HEK293 (cell line): Measurements from ENCODE around the gene IRX5.

Experiments used
- CTCF ChIA-PET: fragments of 350-600 bp; formaldehyde crosslinking; extraction: SDS; loops from one replicate; lab custom pipeline; 2021; ENCODE audit warnings: antibody characterized with exemption; lab: Yijun Ruan, JAX
- POLR2A ChIA-PET: fragments of 300-600 bp; formaldehyde crosslinking; extraction: SDS; loops from one replicate; lab custom pipeline; 2020; ENCODE audit warnings: antibody characterized with exemption, inconsistent platforms; lab: Yijun Ruan, JAX
- H3K27ac ChIP-seq: fragments of 200-500 bp; sonication (Bioruptor generic); 2 replicates; pipeline ENCODE4 v1.5.1; 2014; ENCODE audit warnings: low read depth, low read length, control low read depth, inconsistent platforms; ENCODE audit errors: extremely low read depth
- H3K36me3 ChIP-seq, 2 experiments: fragments of 200-500 bp in 1 of 2; sonication (Bioruptor generic) in 1 of 2; 1 replicate in 1 of 2; 2 replicates in 1 of 2; pipeline ENCODE4 v1.5.1; 2014 to 2017; ENCODE audit warnings: inconsistent platforms in 2 of 2, low read length in 2 of 2; ENCODE audit not compliant: control insufficient read depth in 2 of 2, insufficient read depth in 1 of 2
- H3K4me1 ChIP-seq: fragments of 200-500 bp; sonication (Bioruptor generic); 2 replicates; pipeline ENCODE4 v1.5.1; 2014; ENCODE audit warnings: mild to moderate bottlenecking, low read length, inconsistent platforms; ENCODE audit not compliant: control insufficient read depth, insufficient read depth
- H3K4me3 ChIP-seq: 2 replicates; pipeline ENCODE4 v1.5.1; 2011; ENCODE audit warnings: low read depth, mild to moderate bottlenecking, control low read depth, low read length, moderate library complexity
- H3K9me3 ChIP-seq: fragments of 200-500 bp; sonication (Bioruptor generic); 2 replicates; pipeline ENCODE4 v1.5.1; 2014; ENCODE audit warnings: low read depth, low read length, inconsistent platforms; ENCODE audit not compliant: control insufficient read depth, insufficient read depth
- GFI1B ChIP-seq: fragments of 450-650 bp; formaldehyde crosslinking; IDR thresholded peaks from 2 replicates; pipeline ENCODE4 v1.5.1; 2016; ENCODE audit warnings: missing biosample characterization, missing genetic modification characterization
- GLIS1 ChIP-seq: fragments of 450-650 bp; formaldehyde crosslinking; IDR thresholded peaks from 2 replicates; pipeline ENCODE4 v1.5.1; 2016; ENCODE audit warnings: missing biosample characterization, missing genetic modification characterization
- KLF10 ChIP-seq: fragments of 450-650 bp; IDR thresholded peaks from 2 replicates; pipeline ENCODE4 v1.5.1; 2018; ENCODE audit warnings: missing biosample characterization, mild to moderate bottlenecking, missing genetic modification characterization
- KLF7 ChIP-seq: fragments of 450-650 bp; formaldehyde crosslinking; IDR thresholded peaks from 2 replicates; pipeline ENCODE4 v1.5.1; 2016; ENCODE audit warnings: missing biosample characterization, missing genetic modification characterization, borderline replicate concordance
- KLF8 ChIP-seq: fragments of 450-650 bp; formaldehyde crosslinking; IDR thresholded peaks from 2 replicates; pipeline ENCODE4 v1.5.1; 2016; ENCODE audit warnings: missing biosample characterization, missing genetic modification characterization
- OSR2 ChIP-seq: fragments of 450-650 bp; formaldehyde crosslinking; IDR thresholded peaks from 2 replicates; pipeline ENCODE4 v1.5.1; 2016; ENCODE audit warnings: missing biosample characterization, missing genetic modification characterization
- OVOL3 ChIP-seq: fragments of 450-650 bp; formaldehyde crosslinking; IDR thresholded peaks from 2 replicates; pipeline ENCODE4 v1.5.1; 2016; ENCODE audit warnings: missing biosample characterization, missing genetic modification characterization
- SP7 ChIP-seq: fragments of 450-650 bp; formaldehyde crosslinking; IDR thresholded peaks from 2 replicates; pipeline ENCODE4 v1.5.1; 2016; ENCODE audit warnings: missing biosample characterization, missing genetic modification characterization
- ZBTB8A ChIP-seq: fragments of 450-650 bp; formaldehyde crosslinking; IDR thresholded peaks from 2 replicates; pipeline ENCODE4 v1.5.1; 2016; ENCODE audit warnings: missing biosample characterization, missing genetic modification characterization
- ZFP69B ChIP-seq: fragments of 450-650 bp; formaldehyde crosslinking; IDR thresholded peaks from 2 replicates; pipeline ENCODE4 v1.5.1; 2016; ENCODE audit warnings: missing biosample characterization, missing genetic modification characterization
- ZNF10 ChIP-seq: fragments of 450-650 bp; formaldehyde crosslinking; IDR thresholded peaks from 2 replicates; pipeline ENCODE4 v1.5.1; 2017; ENCODE audit warnings: missing biosample characterization, missing genetic modification characterization
- ZNF112 ChIP-seq: fragments of 450-650 bp; formaldehyde crosslinking; IDR thresholded peaks from 2 replicates; pipeline ENCODE4 v1.5.0; 2017; ENCODE audit warnings: missing biosample characterization, missing genetic modification characterization
- ZNF155 ChIP-seq: fragments of 450-650 bp; formaldehyde crosslinking; IDR thresholded peaks from 2 replicates; pipeline ENCODE4 v1.5.1; 2016; ENCODE audit warnings: missing biosample characterization, missing genetic modification characterization
- ZNF311 ChIP-seq: fragments of 450-650 bp; formaldehyde crosslinking; IDR thresholded peaks from 2 replicates; pipeline ENCODE4 v1.5.1; 2017; ENCODE audit warnings: missing biosample characterization, missing genetic modification characterization, borderline replicate concordance
- ZNF341 ChIP-seq: fragments of 450-650 bp; formaldehyde crosslinking; IDR thresholded peaks from 2 replicates; pipeline ENCODE4; 2016; ENCODE audit warnings: low read depth, missing biosample characterization, missing genetic modification characterization
- ZNF366 ChIP-seq: fragments of 450-650 bp; formaldehyde crosslinking; conservative IDR thresholded peaks from 2 replicates; pipeline ENCODE4 v1.5.1; 2016; ENCODE audit warnings: missing biosample characterization, missing genetic modification characterization
- ZNF426 ChIP-seq: fragments of 450-650 bp; formaldehyde crosslinking; IDR thresholded peaks from 2 replicates; pipeline ENCODE4 v1.5.1; 2017; ENCODE audit warnings: missing biosample characterization, missing genetic modification characterization, mild to moderate bottlenecking, inconsistent platforms, moderate library complexity
- ZNF596 ChIP-seq: fragments of 450-650 bp; IDR thresholded peaks from 2 replicates; pipeline ENCODE4 v1.5.0; 2018; ENCODE audit warnings: missing biosample characterization, mild to moderate bottlenecking, missing genetic modification characterization, moderate library complexity
- ZNF600 ChIP-seq: fragments of 450-650 bp; formaldehyde crosslinking; IDR thresholded peaks from 2 replicates; pipeline ENCODE4 v1.5.1; 2016; ENCODE audit warnings: missing biosample characterization, missing genetic modification characterization
- ZNF76 ChIP-seq: fragments of 450-650 bp; formaldehyde crosslinking; IDR thresholded peaks from 2 replicates; pipeline ENCODE4; 2016; ENCODE audit warnings: low read depth, missing biosample characterization, missing genetic modification characterization, borderline replicate concordance
- ZNF785 ChIP-seq: fragments of 450-650 bp; formaldehyde crosslinking; IDR thresholded peaks from 2 replicates; pipeline ENCODE4 v1.5.1; 2016; ENCODE audit warnings: missing biosample characterization, missing genetic modification characterization
- ZNF843 ChIP-seq: fragments of 450-650 bp; formaldehyde crosslinking; IDR thresholded peaks from 2 replicates; pipeline ENCODE4 v1.5.1; 2016; ENCODE audit warnings: missing biosample characterization, missing genetic modification characterization
- ZSCAN16 ChIP-seq: fragments of 450-650 bp; formaldehyde crosslinking; IDR thresholded peaks from 2 replicates; pipeline ENCODE4 v1.5.1; 2016; ENCODE audit warnings: missing biosample characterization, missing genetic modification characterization
- TF ChIP-seq, protein P1 (sequence below): fragments of 450-650 bp; formaldehyde crosslinking; IDR thresholded peaks from 2 replicates; pipeline ENCODE4 v1.5.1; 2016; ENCODE audit warnings: missing biosample characterization, missing genetic modification characterization
- TF ChIP-seq, protein P2 (sequence below): fragments of 450-650 bp; formaldehyde crosslinking; IDR thresholded peaks from 2 replicates; pipeline ENCODE4 v1.5.1; 2016; ENCODE audit warnings: missing biosample characterization, missing genetic modification characterization
- TF ChIP-seq, protein P3 (sequence below): fragments of 450-650 bp; formaldehyde crosslinking; IDR thresholded peaks from 2 replicates; pipeline ENCODE4 v1.5.1; 2016; ENCODE audit warnings: missing biosample characterization, missing genetic modification characterization, low read depth
- TF ChIP-seq, protein P4 (sequence below): fragments of 450-650 bp; formaldehyde crosslinking; IDR thresholded peaks from 2 replicates; pipeline ENCODE4 v1.5.1; 2016; ENCODE audit warnings: missing biosample characterization, missing genetic modification characterization

IRX5 gene

DNA sequence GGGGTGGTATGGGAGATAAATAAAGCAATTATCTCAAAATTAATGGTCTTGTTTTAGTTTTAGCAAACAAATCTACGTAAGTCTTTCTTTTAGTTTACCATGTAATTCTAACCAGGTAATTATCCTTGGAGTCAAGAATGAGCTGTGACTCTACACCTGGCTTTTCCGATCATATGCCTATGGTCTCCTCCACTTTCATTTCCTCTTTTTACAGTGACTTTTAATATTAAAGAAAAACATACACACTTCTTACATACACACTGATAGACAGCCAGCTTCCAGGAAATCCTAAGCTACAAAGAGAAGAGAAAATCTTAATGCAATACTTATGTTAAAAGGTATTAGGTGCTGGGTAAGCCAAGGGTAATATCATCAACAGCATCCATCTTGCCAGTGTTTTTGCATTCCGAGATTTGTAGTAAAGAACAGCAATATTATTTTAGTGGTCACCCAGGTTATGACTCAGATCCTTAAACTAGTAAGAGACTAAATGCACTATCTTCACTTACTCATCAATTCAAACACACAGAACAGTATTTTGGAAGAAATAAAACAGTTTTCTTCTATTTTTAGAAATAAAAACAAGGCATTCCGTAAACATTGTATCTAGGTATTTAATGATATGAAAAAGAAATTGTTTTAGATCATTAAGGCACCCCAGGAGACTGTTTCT is 4.4 kb upstream of the IRX5 start:
- POLR2A ChIA-PET = no interaction called here
- H3K36me3 ChIP-seq = no peaks in the 10 kb centered on the region
- TF ChIP-seq ZNF155 (no peak), ZNF10 (tag by site-specific recombination) (0 out of 2 replicates have a peak, but pooled peaks have one; percentile 33), ZNF366 (tag by site-specific recombination) (0 out of 2 replicates have a peak, but pooled peaks have one; percentile 40), ZFP69B (no peak), ZNF311 (tag by site-specific recombination) (no peak), ZNF341 (0 out of 2 replicates have a peak, but pooled peaks have one; percentile 21), ZNF596 (tag by site-specific recombination) (no peak), GFI1B (tag by site-specific recombination) (peak; percentile 39; the same call in 1 of the 2 replicates), SP7 (tag by site-specific recombination) (peak; percentile 82)
- TF ChIP-seq, protein P1, sequence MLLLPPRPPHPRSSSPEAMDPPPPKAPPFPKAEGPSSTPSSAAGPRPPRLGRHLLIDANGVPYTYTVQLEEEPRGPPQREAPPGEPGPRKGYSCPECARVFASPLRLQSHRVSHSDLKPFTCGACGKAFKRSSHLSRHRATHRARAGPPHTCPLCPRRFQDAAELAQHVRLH (tag by site-specific recombination) = 0 out of 2 replicates have a peak, but pooled peaks have one; percentile 9
- TF ChIP-seq, protein P2, sequence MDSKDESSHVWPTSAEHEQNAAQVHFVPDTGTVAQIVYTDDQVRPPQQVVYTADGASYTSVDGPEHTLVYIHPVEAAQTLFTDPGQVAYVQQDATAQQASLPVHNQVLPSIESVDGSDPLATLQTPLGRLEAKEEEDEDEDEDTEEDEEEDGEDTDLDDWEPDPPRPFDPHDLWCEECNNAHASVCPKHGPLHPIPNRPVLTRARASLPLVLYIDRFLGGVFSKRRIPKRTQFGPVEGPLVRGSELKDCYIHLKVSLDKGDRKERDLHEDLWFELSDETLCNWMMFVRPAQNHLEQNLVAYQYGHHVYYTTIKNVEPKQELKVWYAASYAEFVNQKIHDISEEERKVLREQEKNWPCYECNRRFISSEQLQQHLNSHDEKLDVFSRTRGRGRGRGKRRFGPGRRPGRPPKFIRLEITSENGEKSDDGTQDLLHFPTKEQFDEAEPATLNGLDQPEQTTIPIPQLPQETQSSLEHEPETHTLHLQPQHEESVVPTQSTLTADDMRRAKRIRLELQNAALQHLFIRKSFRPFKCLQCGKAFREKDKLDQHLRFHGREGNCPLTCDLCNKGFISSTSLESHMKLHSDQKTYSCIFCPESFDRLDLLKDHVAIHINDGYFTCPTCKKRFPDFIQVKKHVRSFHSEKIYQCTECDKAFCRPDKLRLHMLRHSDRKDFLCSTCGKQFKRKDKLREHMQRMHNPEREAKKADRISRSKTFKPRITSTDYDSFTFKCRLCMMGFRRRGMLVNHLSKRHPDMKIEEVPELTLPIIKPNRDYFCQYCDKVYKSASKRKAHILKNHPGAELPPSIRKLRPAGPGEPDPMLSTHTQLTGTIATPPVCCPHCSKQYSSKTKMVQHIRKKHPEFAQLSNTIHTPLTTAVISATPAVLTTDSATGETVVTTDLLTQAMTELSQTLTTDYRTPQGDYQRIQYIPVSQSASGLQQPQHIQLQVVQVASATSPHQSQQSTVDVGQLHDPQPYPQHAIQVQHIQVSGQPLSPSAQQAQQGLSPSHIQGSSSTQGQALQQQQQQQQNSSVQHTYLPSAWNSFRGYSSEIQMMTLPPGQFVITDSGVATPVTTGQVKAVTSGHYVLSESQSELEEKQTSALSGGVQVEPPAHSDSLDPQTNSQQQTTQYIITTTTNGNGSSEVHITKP (tag by site-specific recombination) = peak; percentile 43; the same call in 1 of the 2 replicates
- TF ChIP-seq, protein P3, sequence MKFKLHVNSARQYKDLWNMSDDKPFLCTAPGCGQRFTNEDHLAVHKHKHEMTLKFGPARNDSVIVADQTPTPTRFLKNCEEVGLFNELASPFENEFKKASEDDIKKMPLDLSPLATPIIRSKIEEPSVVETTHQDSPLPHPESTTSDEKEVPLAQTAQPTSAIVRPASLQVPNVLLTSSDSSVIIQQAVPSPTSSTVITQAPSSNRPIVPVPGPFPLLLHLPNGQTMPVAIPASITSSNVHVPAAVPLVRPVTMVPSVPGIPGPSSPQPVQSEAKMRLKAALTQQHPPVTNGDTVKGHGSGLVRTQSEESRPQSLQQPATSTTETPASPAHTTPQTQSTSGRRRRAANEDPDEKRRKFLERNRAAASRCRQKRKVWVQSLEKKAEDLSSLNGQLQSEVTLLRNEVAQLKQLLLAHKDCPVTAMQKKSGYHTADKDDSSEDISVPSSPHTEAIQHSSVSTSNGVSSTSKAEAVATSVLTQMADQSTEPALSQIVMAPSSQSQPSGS (tag by site-specific recombination) = no peak
- TF ChIP-seq, all 188 proteins: peak for 7
- Histone ChIP-seq H3K4me1 (peaks cover 37% of the 10 kb centered on the region), H3K9me3 (no peaks in the 10 kb centered on the region), H3K27ac (no peak overlapping the region), H3K4me3 (peak overlapping the region; percentile 69)
- CTCF ChIA-PET = interaction anchor here (0.5 kb wide), 2 partner anchors 71 to 1106 kb away, joined by 3 read pairs; no protein-coding TSS in a partner anchor

DNA sequence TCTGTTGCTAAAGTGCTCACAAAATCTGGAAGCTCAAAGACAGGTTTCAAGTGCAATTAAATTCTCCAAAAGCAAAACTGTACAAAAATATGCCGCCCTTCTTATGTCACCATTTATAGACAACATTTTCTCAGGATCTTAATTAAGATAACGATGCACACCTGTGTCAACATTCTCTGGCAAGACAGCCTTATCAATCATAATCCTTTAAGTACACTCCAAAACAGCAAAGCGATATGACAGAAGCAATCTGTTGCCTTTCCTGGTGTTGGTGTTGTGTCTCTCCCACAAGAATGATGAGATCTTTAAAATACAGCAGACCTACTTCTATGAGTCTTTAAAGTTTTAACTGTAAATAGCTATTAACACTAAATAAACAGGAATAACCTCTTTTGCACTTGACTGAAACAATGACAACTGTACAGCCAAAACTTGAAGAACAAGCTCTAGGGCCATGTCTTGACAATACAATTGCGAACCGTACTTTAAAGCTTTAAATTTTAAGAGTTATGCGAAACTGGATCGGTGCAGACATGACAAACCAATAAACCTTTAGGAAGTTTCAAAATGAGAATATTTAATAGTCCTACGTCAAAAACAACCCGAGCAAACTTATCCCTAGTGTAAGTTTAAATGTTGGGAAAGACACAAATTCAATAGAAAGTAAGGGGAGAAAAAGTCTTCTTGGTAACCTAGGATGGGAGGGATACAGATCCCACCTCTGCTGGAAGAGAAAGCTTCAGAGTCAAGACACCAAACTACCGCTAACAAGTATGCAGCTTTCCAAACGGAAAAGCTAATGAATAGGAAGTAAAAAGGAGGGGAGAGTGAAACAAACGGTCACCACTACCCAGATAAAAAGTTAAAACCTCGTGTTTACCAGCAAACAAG is 3.3 kb upstream of the IRX5 start:
- Histone ChIP-seq H3K36me3 (peaks cover 0 to under 1% of the 10 kb centered on the region in 2 experiments; a peak in 1 of 3 replicates), H3K27ac (peak overlapping the region; percentile 100), H3K4me3 (peak overlapping the region; percentile 69), H3K9me3 (no peaks in the 10 kb centered on the region), H3K4me1 (peaks cover 29% of the 10 kb centered on the region)
- ChIA-PET CTCF (no interaction called here), POLR2A (interaction anchor here (0.8 kb wide), 1 partner anchor 186 kb away, joined by 4 read pairs; no protein-coding TSS in a partner anchor)
- TF ChIP-seq ZBTB8A (tag by site-specific recombination) (peak; percentile 32; the same call in 1 of the 2 replicates), ZNF426 (tag by site-specific recombination) (no peak), ZNF366 (tag by site-specific recombination) (peak; percentile 84), OVOL3 (peak; percentile 89), ZNF76 (0 out of 2 replicates have a peak, but pooled peaks have one; percentile 24), ZNF112 (tag by site-specific recombination) (no peak), ZNF843 (tag by site-specific recombination) (peak; percentile 91), ZNF785 (no peak), KLF7 (tag by site-specific recombination) (peak; percentile 58; the same call in 1 of the 2 replicates), GLIS1 (tag by site-specific recombination) (no peak), ZSCAN16 (tag by site-specific recombination) (no peak), OSR2 (tag by site-specific recombination) (peak; percentile 87), KLF10 (peak; percentile 37; the same call in 1 of the 2 replicates), KLF8 (peak; percentile 88), ZNF600 (tag by site-specific recombination) (peak; percentile 75)
- TF ChIP-seq, protein P4, sequence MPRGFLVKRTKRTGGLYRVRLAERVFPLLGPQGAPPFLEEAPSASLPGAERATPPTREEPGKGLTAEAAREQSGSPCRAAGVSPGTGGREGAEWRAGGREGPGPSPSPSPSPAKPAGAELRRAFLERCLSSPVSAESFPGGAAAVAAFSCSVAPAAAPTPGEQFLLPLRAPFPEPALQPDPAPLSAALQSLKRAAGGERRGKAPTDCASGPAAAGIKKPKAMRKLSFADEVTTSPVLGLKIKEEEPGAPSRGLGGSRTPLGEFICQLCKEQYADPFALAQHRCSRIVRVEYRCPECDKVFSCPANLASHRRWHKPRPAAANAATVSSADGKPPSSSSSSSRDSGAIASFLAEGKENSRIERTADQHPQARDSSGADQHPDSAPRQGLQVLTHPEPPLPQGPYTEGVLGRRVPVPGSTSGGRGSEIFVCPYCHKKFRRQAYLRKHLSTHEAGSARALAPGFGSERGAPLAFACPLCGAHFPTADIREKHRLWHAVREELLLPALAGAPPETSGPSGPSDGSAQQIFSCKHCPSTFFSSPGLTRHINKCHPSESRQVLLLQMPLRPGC = peak; percentile 84
